ENCODE results near the gene PLCG1. TPM values are rescaled to one million over a fixed set of nuclear protein-coding genes. Genes with fewer than 3 reads are reported as not detected.

Gene PLCG1
- total RNA-seq, 3 donors from 2014 or later (not counting 1 experiment from before 2014, with no cell fraction given), result 199 to 242 (median 236) TPM

DNA sequence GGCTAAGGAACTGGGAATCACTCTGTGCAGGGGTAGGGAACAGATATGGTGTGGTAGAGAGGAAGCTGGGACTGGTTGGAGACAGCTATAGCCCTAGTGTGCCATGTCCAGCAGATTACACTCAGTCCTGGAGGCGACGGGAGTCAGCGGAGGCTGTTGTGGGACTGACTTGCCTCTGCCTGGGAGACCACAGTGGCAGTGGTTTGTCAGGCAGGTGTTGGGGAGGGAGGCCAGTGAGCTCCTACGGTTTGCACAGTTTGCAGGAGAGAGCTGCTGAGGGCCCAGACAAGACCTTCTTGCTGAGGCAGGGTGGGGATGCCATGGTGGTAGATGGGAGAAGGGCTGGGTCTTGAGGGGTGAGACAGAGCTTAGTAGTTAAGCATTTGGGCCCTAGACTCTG lies 4.9 kb downstream of the PLCG1 start:
- intact Hi-C loops (cut with micrococcal nuclease), result loop anchor here (2.0 kb wide), 1 partner anchor 15 kb away; no protein-coding TSS in a partner anchor
- ATAC-seq, result no peak
- H3K4me3 Mint-ChIP-seq, result peak overlapping the region; percentile 86
- H3K4me1 Mint-ChIP-seq, result peaks cover 94 to 96% of the 10 kb centered on the region in 2 donors
- WGBS (ENCODE audit: insufficient coverage), result 37% methylated on average over 4 of the region's 4 CpGs
- no peaks in the 10 kb centered on the region for H3K9me3 Mint-ChIP-seq
- H3K27ac Mint-ChIP-seq, result peak overlapping the region; percentile 93 to 94
- no peaks in the 10 kb centered on the region for H3K27me3 ChIP-seq (ENCODE audit: control insufficient read depth, insufficient read depth, low read length)
- H3K36me3 ChIP-seq (ENCODE audit: control insufficient read depth, insufficient read depth, low read length), result no peaks in the 10 kb centered on the region
- H3K4me1 ChIP-seq (ENCODE audit: control insufficient read depth, insufficient read depth, low read length), result peaks cover 94% of the 10 kb centered on the region
- peak overlapping the region; percentile 37 for H3K27ac ChIP-seq (ENCODE audit: low read length)
- no peaks in the 10 kb centered on the region for H3K9me3 ChIP-seq (ENCODE audit: control insufficient read depth, insufficient read depth, low read length)
- no peaks in the 10 kb centered on the region for H3K27me3 Mint-ChIP-seq (ENCODE audit: low read depth in 2 of 2)
- no peaks in the 10 kb centered on the region for H3K36me3 Mint-ChIP-seq
- no peak overlapping the region for H3K4me3 ChIP-seq (ENCODE audit: low read length)
- TF ChIP-seq, protein P1, sequence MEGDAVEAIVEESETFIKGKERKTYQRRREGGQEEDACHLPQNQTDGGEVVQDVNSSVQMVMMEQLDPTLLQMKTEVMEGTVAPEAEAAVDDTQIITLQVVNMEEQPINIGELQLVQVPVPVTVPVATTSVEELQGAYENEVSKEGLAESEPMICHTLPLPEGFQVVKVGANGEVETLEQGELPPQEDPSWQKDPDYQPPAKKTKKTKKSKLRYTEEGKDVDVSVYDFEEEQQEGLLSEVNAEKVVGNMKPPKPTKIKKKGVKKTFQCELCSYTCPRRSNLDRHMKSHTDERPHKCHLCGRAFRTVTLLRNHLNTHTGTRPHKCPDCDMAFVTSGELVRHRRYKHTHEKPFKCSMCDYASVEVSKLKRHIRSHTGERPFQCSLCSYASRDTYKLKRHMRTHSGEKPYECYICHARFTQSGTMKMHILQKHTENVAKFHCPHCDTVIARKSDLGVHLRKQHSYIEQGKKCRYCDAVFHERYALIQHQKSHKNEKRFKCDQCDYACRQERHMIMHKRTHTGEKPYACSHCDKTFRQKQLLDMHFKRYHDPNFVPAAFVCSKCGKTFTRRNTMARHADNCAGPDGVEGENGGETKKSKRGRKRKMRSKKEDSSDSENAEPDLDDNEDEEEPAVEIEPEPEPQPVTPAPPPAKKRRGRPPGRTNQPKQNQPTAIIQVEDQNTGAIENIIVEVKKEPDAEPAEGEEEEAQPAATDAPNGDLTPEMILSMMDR (IDR thresholded peaks at IDR 0.05), result no peak
- DNase-seq, result peak in 1 of 2 donors; percentile 38

DNA sequence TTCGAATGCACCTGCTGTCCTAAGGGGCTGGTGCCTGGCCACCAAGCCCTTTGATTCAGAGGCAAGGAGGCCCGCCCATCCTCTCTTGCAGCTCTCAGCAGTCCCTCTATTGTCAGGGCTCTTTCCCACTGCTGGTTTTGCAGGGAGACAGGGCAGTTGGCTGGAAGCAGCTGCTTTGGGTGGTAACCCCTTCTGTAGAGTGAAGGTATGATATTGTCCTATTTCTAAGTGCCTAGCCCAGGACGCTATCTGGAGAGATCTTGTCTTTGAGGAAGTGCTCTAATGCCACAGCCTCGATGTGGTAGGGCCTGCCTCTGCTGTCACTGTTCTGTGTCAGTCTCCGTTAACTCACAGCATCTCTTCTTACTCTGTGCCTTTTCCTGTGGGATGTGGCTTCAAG lies 5.6 kb downstream of the PLCG1 start:
- Mint-ChIP-seq H3K4me1 (peaks cover 97 to 100% of the 10 kb centered on the region in 2 donors), H3K9me3 (no peaks in the 10 kb centered on the region), H3K27ac (peak overlapping the region; percentile 93 to 94), H3K36me3 (no peaks in the 10 kb centered on the region), H3K27me3 (ENCODE audit: low read depth in 2 of 2) (no peaks in the 10 kb centered on the region), H3K4me3 (peak overlapping the region; percentile 86)
- Histone ChIP-seq H3K27ac (ENCODE audit: low read length) (peak overlapping the region; percentile 37), H3K36me3 (ENCODE audit: control insufficient read depth, insufficient read depth, low read length) (no peaks in the 10 kb centered on the region), H3K27me3 (ENCODE audit: control insufficient read depth, insufficient read depth, low read length) (no peaks in the 10 kb centered on the region), H3K4me1 (ENCODE audit: control insufficient read depth, insufficient read depth, low read length) (peaks cover 100% of the 10 kb centered on the region), H3K9me3 (ENCODE audit: control insufficient read depth, insufficient read depth, low read length) (no peaks in the 10 kb centered on the region), H3K4me3 (ENCODE audit: low read length) (no peak overlapping the region)
- WGBS (ENCODE audit: insufficient coverage), result 23% methylated on average over 5 of the region's 5 CpGs
- TF ChIP-seq, protein P1 (IDR thresholded peaks at IDR 0.05), result no peak
- peak; percentile 55 to 68 (median 64) for ATAC-seq
- intact Hi-C loops (cut with micrococcal nuclease), result loop anchor here (2.0 kb wide), 1 partner anchor 14 kb away; no protein-coding TSS in a partner anchor
- peak in 1 of 2 donors; percentile 73 for DNase-seq

DNA sequence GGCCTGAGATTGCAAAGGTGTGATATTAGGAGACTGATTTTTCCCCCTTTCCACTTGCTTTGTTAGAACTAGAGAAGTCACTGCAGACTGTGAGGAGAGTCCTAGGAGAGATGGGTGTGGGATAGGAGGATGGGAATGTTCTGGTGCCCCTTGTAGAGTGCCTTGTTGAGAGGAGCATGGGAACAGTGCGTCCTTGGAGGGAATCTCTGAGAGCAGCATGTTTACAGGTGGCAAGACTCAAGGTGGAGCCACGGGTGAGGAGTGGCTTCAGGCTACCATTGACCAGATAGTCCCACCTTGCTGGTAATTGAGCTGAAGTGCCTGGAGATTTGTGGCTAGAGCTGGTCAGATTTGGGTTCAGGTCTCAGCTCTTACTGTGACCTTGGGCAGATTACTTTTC lies 6.0 kb downstream of the PLCG1 start:
- TF ChIP-seq, protein P1 (IDR thresholded peaks at IDR 0.05), result no peak
- H3K36me3 ChIP-seq (ENCODE audit: control insufficient read depth, insufficient read depth, low read length), result no peaks in the 10 kb centered on the region
- Mint-ChIP-seq H3K36me3 (no peaks in the 10 kb centered on the region), H3K4me3 (peak overlapping the region; percentile 86), H3K27ac (peak overlapping the region; percentile 93 to 94), H3K27me3 (ENCODE audit: low read depth in 2 of 2) (no peaks in the 10 kb centered on the region), H3K4me1 (peaks cover 97 to 100% of the 10 kb centered on the region in 2 donors), H3K9me3 (no peaks in the 10 kb centered on the region)
- peaks cover 100% of the 10 kb centered on the region for H3K4me1 ChIP-seq (ENCODE audit: control insufficient read depth, insufficient read depth, low read length)
- no peaks in the 10 kb centered on the region for H3K27me3 ChIP-seq (ENCODE audit: control insufficient read depth, insufficient read depth, low read length)
- 46% methylated on average over 2 of the region's 2 CpGs for WGBS (ENCODE audit: insufficient coverage)
- DNase-seq (no peak), ATAC-seq (no peak)
- intact Hi-C loops (cut with micrococcal nuclease), result loop anchor here (2.0 kb wide), 1 partner anchor 13 kb away; no protein-coding TSS in a partner anchor
- H3K27ac ChIP-seq (ENCODE audit: low read length), result peak overlapping the region; percentile 37
- no peak overlapping the region for H3K4me3 ChIP-seq (ENCODE audit: low read length)
- no peaks in the 10 kb centered on the region for H3K9me3 ChIP-seq (ENCODE audit: control insufficient read depth, insufficient read depth, low read length)

DNA sequence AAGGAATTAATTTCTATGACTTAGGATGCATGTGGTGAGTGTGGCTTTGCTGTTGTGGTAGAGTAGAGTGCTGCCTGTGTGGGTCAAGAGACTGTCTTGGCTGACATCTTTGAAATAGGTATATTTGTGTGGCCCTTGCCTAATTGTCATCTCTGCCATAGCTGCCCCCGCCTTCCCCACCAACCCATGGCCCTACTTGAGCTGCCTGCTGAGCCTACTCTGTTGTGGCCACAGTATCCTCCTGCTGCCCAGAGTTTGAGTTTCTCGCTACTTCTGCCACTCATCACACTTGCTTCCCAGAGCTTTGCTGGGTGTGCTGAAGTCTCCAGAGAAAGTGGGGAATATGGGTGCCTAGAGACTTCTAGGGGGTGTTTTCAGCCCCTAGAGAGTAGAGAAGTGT lies 8.0 kb downstream of the PLCG1 start:
- H3K27ac Mint-ChIP-seq, result peak overlapping the region; percentile 93 to 94

More for the DNA sequence above, 8.0 kb downstream of the PLCG1 start:
- no peak for DNase-seq
- no peaks in the 10 kb centered on the region for H3K36me3 Mint-ChIP-seq
- Histone ChIP-seq H3K9me3 (ENCODE audit: control insufficient read depth, insufficient read depth, low read length) (no peaks in the 10 kb centered on the region), H3K4me3 (ENCODE audit: low read length) (no peak overlapping the region), H3K27me3 (ENCODE audit: control insufficient read depth, insufficient read depth, low read length) (no peaks in the 10 kb centered on the region), H3K4me1 (ENCODE audit: control insufficient read depth, insufficient read depth, low read length) (peaks cover 93% of the 10 kb centered on the region), H3K36me3 (ENCODE audit: control insufficient read depth, insufficient read depth, low read length) (no peaks in the 10 kb centered on the region), H3K27ac (ENCODE audit: low read length) (no peak overlapping the region)
- H3K4me1 Mint-ChIP-seq, result peaks cover 92 to 94% of the 10 kb centered on the region in 2 donors
- peak overlapping the region; percentile 40 for H3K4me3 Mint-ChIP-seq
- no peaks in the 10 kb centered on the region for H3K9me3 Mint-ChIP-seq
- H3K27me3 Mint-ChIP-seq (ENCODE audit: low read depth in 2 of 2), result no peaks in the 10 kb centered on the region
- WGBS (ENCODE audit: insufficient coverage), result 89% methylated on average over 1 of the region's 2 CpGs
- TF ChIP-seq, protein P1 (IDR thresholded peaks at IDR 0.05), result no peak
- intact Hi-C loops (cut with micrococcal nuclease), result no loop called here
- no peak for ATAC-seq
